HepG2 (cell line): ENCODE measurements around the gene USP20. TPM values are rescaled to one million over a fixed set of nuclear protein-coding genes. Genes with fewer than 3 reads are reported as not detected.

ENCODE experiments used
- BHLHE40 ChIP-seq: IDR thresholded peaks from 2 replicates; pipeline ENCODE4 v1.6.1; 2011; ENCODE audit warnings: low read length, improper control_type of control experiment
- BRCA1 ChIP-seq: sonication (generic); formaldehyde crosslinking; IDR thresholded peaks from 2 replicates; pipeline ENCODE4 v1.4.0; 2020; ENCODE audit warnings: missing genetic modification reagents
- GATAD1 ChIP-seq: IDR thresholded peaks from 2 replicates; pipeline ENCODE4 v1.6.1; 2016; ENCODE audit warnings: missing genetic modification reagents, missing compliant biosample characterization
- HOXA5 ChIP-seq: sonication (generic); formaldehyde crosslinking; IDR thresholded peaks from 2 replicates; pipeline ENCODE4 v1.4.0; 2020; ENCODE audit warnings: missing genetic modification reagents
- KLF16 ChIP-seq, 2 experiments: sonication (generic) in 1 of 2; formaldehyde crosslinking in 1 of 2; IDR thresholded peaks; 2 replicates each; pipeline versions ENCODE4 v1.6.1 to v1.8.0; 2016 to 2023; ENCODE audit warnings: missing genetic modification reagents in 2 of 2, missing compliant biosample characterization in 1 of 2
- MTF2 ChIP-seq: sonication (generic); formaldehyde crosslinking; IDR thresholded peaks from 2 replicates; pipeline ENCODE4 v1.5.0; 2020; ENCODE audit warnings: missing genetic modification reagents, borderline replicate concordance
- MXI1 ChIP-seq: IDR thresholded peaks from 3 replicates; pipeline ENCODE4 v1.6.1; 2012; ENCODE audit warnings: low read depth, low read length, inconsistent platforms, borderline replicate concordance
- NONO ChIP-seq, 2 experiments: fragments of 450-650 bp in 1 of 2; sonication (generic) in 1 of 2; formaldehyde crosslinking in 1 of 2; IDR thresholded peaks in 1 of 2; conservative IDR thresholded peaks in 1 of 2; 2 replicates each; pipeline versions ENCODE4 v1.6.1 to v1.8.0; 2017 to 2022; ENCODE audit warnings: mild to moderate bottlenecking in 1 of 2, missing genetic modification reagents in 1 of 2, moderate library complexity in 1 of 2
- PHF5A ChIP-seq: IDR thresholded peaks from one replicate; pipeline ENCODE4 v1.6.1; 2018; ENCODE audit warnings: low read depth, missing genetic modification reagents; ENCODE audit not compliant: unreplicated experiment
- POGZ ChIP-seq: sonication (generic); formaldehyde crosslinking; IDR thresholded peaks from 2 replicates; pipeline ENCODE4 v1.4.0; 2020; ENCODE audit warnings: mild to moderate bottlenecking, missing genetic modification reagents
- RXRB ChIP-seq: IDR thresholded peaks from 2 replicates; pipeline ENCODE4 v1.6.1; 2016; ENCODE audit warnings: borderline replicate concordance, missing genetic modification reagents, missing compliant biosample characterization
- SOX13 ChIP-seq, 3 experiments: fragments of 450-650 bp in 1 of 3; sonication (generic) in 1 of 3; formaldehyde crosslinking in 1 of 3; IDR thresholded peaks in 2 of 3; conservative IDR thresholded peaks in 1 of 3; 2 replicates each; pipeline versions ENCODE4 v1.5.0 to v1.6.1; 2016 to 2020; ENCODE audit warnings: antibody characterized with exemption in 1 of 3, mild to moderate bottlenecking in 1 of 3, missing compliant biosample characterization in 1 of 3, missing genetic modification reagents in 1 of 3, moderate library complexity in 1 of 3
- SP1 ChIP-seq, 2 experiments: fragments of 450-650 bp in 1 of 2; sonication (generic) in 1 of 2; formaldehyde crosslinking in 1 of 2; IDR thresholded peaks; 2 replicates each; pipeline versions ENCODE4 v1.4.0 to v1.6.1; 2016 to 2020; ENCODE audit warnings: missing genetic modification reagents in 1 of 2
- SRSF1 ChIP-seq: fragments of 200-400 bp; formaldehyde crosslinking; optimal IDR thresholded peaks from 2 replicates; pipeline ENCODE3; 2017; ENCODE audit warnings: mild to moderate bottlenecking, low read depth, low read length, moderate library complexity
- STAG1 ChIP-seq: sonication (generic); formaldehyde crosslinking; IDR thresholded peaks from 2 replicates; pipeline ENCODE4 v1.4.0; 2020; ENCODE audit warnings: missing genetic modification reagents
- TEAD3 ChIP-seq: optimal IDR thresholded peaks from 2 replicates; pipeline ENCODE3; 2016; ENCODE audit warnings: borderline replicate concordance
- THAP8 ChIP-seq: sonication (generic); formaldehyde crosslinking; IDR thresholded peaks from 2 replicates; pipeline ENCODE4 v1.5.1; 2020; ENCODE audit warnings: missing genetic modification reagents, mild to moderate bottlenecking, borderline replicate concordance
- THRA ChIP-seq: sonication (generic); formaldehyde crosslinking; IDR thresholded peaks from 2 replicates; pipeline ENCODE4 v1.4.0; 2020; ENCODE audit warnings: missing genetic modification reagents, borderline replicate concordance
- ZMAT3 ChIP-seq: sonication (generic); formaldehyde crosslinking; conservative IDR thresholded peaks from 2 replicates; pipeline ENCODE4 v1.7.0; 2021; ENCODE audit warnings: missing genetic modification reagents
- ZNF30 ChIP-seq: sonication (generic); formaldehyde crosslinking; IDR thresholded peaks from 2 replicates; pipeline ENCODE4 v1.5.0; 2020; ENCODE audit warnings: mild to moderate bottlenecking, missing genetic modification reagents
- ZNF431 ChIP-seq: sonication (generic); formaldehyde crosslinking; IDR thresholded peaks from 2 replicates; pipeline ENCODE4 v1.9.0; 2022; ENCODE audit warnings: missing genetic modification reagents, low read depth, mild to moderate bottlenecking, borderline replicate concordance
- ZNF609 ChIP-seq: sonication (generic); formaldehyde crosslinking; IDR thresholded peaks from 2 replicates; pipeline ENCODE4 v1.4.0; 2020; ENCODE audit warnings: mild to moderate bottlenecking, missing genetic modification reagents, borderline replicate concordance
- ZNF850 ChIP-seq: sonication (generic); formaldehyde crosslinking; conservative IDR thresholded peaks from 2 replicates; pipeline ENCODE4 v1.9.0; 2021; ENCODE audit warnings: mild to moderate bottlenecking, missing genetic modification reagents
- polyA plus RNA-seq, 8 experiments: library from polyadenylated mRNA; depleted of rRNA in 3 of 8; stranded (reverse) in 7 of 8; unstranded in 1 of 8; fragments of >200 nt; fragmentation: Illumina TruSeq in 4 of 8; extraction: Trizol in 4 of 8; gene quantifications; 2 replicates each; pipeline versions ENCODE4 v1.2.1 to v1.2.3, GENCODE V29; 2011 to 2016; ENCODE audit warnings: low read depth in 4 of 8, missing spikeins in 1 of 8, mixed read lengths in 1 of 8; ENCODE audit not compliant: insufficient read depth in 1 of 8
- total RNA-seq, 5 experiments: library from RNA; depleted of rRNA; stranded (reverse); fragments of >200 nt; fragmentation: Illumina TruSeq; extraction: Trizol; gene quantifications; 2 replicates each; pipeline ENCODE4 v1.2.3, GENCODE V29; 2016; ENCODE audit warnings: low read depth in 1 of 5

The USP20 gene
- total and polyA plus RNA-seq, 2 of the 13 experiments (the other 11 are each of a cell fraction or from before 2014, with no cell fraction given), result 4.4 to 5.9 TPM

- TF ChIP-seq SOX13 (IDR thresholded peaks at IDR 0.05) (no peak), SOX13 (CRISPR knock-in tag; conservative IDR thresholded peaks at IDR 0.05 in 1 of 2, IDR thresholded peaks at IDR 0.05 in 1 of 2) (peak in 1 of 2 experiments; percentile 36; a peak in 2 of 4 replicates), TEAD3 (CRISPR knock-in tag) (peak; percentile 53), SRSF1 (peak; percentile 87), BHLHE40 (0 out of 2 replicates have a peak, but pooled peaks have one; percentile 33), THAP8 (CRISPR knock-in tag) (no peak), MXI1 (peak; percentile 66; the same call in 1 of the 3 replicates), BRCA1 (CRISPR knock-in tag) (no peak), PHF5A (CRISPR knock-in tag) (no peak), ZNF850 (CRISPR knock-in tag) (no peak), POGZ (CRISPR knock-in tag) (peak; percentile 17; the same call in 1 of the 2 replicates), RXRB (CRISPR knock-in tag) (peak; percentile 48; the same call in 1 of the 2 replicates), GATAD1 (peak; percentile 49; the same call in 1 of the 2 replicates), ZNF30 (CRISPR knock-in tag) (no peak), SP1 (IDR thresholded peaks at IDR 0.05) (no peak), SP1 (CRISPR knock-in tag; IDR thresholded peaks at IDR 0.05) (0 out of 2 replicates have a peak, but pooled peaks have one; percentile 31), HOXA5 (peak; percentile 31; the same call in 1 of the 2 replicates), NONO (IDR thresholded peaks at IDR 0.05) (no peak), NONO (CRISPR knock-in tag; conservative IDR thresholded peaks at IDR 0.05) (peak; percentile 70; the same call in 1 of the 2 replicates), KLF16 (CRISPR knock-in tag; IDR thresholded peaks at IDR 0.05) (peak in 1 of 2 experiments; percentile 69; a peak in 2 of 4 replicates), ZNF431 (CRISPR knock-in tag) (no peak), MTF2 (CRISPR knock-in tag) (0 out of 2 replicates have a peak, but pooled peaks have one; percentile 36), ZNF609 (CRISPR knock-in tag) (peak; percentile 20; the same call in 1 of the 2 replicates), THRA (CRISPR knock-in tag) (peak; percentile 36; the same call in 1 of the 2 replicates), ZMAT3 (CRISPR knock-in tag) (0 out of 2 replicates have a peak, but pooled peaks have one; percentile 52), STAG1 (CRISPR knock-in tag) (peak; percentile 87)
Observed at GRCh38 chr9:129885670-129886106, 50.4 kb downstream of the USP20 start (continued).
